DOHH2 (cell line): ENCODE data around the gene RFXANK.

Experiments
- H3F3A ChIP-seq: fragments of 200-600 bp; sonication (generic), shearing (Covaris generic); 2 replicates; pipeline ENCODE4 v1.6.0; 2016; ENCODE audit warnings: antibody characterized with exemption, mild to moderate bottlenecking; ENCODE audit not compliant: control insufficient read depth, insufficient read depth
- H3K27ac ChIP-seq: fragments of 200-600 bp; sonication (generic); 2 replicates; pipeline ENCODE4 v1.5.1; 2014; ENCODE audit warnings: low read depth, mild to moderate bottlenecking, low read length, moderate library complexity
- H3K27me3 ChIP-seq: fragments of 200-600 bp; sonication (generic); 2 replicates; pipeline ENCODE4 v1.6.1; 2014; ENCODE audit warnings: mild to moderate bottlenecking, low read length, mixed read lengths; ENCODE audit not compliant: control insufficient read depth
- H3K36me3 ChIP-seq: fragments of 200-600 bp; sonication (generic); 2 replicates; pipeline ENCODE4 v1.6.1; 2014; ENCODE audit warnings: mild to moderate bottlenecking, low read length, moderate library complexity, mixed read lengths; ENCODE audit not compliant: control insufficient read depth
- H3K4me1 ChIP-seq: fragments of 200-600 bp; sonication (generic); 2 replicates; pipeline ENCODE4 v1.6.1; 2014; ENCODE audit warnings: mild to moderate bottlenecking, low read length, mixed read lengths; ENCODE audit not compliant: control insufficient read depth
- H3K4me2 ChIP-seq: fragments of 200-600 bp; sonication (generic); 2 replicates; pipeline ENCODE4 v1.6.0; 2014; ENCODE audit warnings: mild to moderate bottlenecking, low read length, moderate library complexity
- H3K4me3 ChIP-seq: fragments of 200-600 bp; sonication (generic); 2 replicates; pipeline ENCODE4 v1.5.1; 2014; ENCODE audit warnings: mild to moderate bottlenecking, low read length, mixed read lengths
- H3K79me2 ChIP-seq: fragments of 200-600 bp; sonication (generic); 2 replicates; pipeline ENCODE4 v1.6.1; 2014; ENCODE audit warnings: mild to moderate bottlenecking, low read length, mixed read lengths; ENCODE audit not compliant: control insufficient read depth
- H3K9me2 ChIP-seq: fragments of 200-600 bp; sonication (generic); replicated peaks from 2 replicates; pipeline ENCODE4 v1.6.1; 2014; ENCODE audit warnings: mild to moderate bottlenecking, low read length, mixed read lengths; ENCODE audit not compliant: control insufficient read depth
- H3K9me3 ChIP-seq: fragments of 200-600 bp; sonication (generic); 2 replicates; pipeline ENCODE4 v1.6.1; 2014; ENCODE audit warnings: antibody characterized with exemption, low read length, mixed read lengths; ENCODE audit not compliant: control insufficient read depth, insufficient read depth
- H4K20me1 ChIP-seq: fragments of 200-600 bp; sonication (generic); 2 replicates; pipeline ENCODE4 v1.6.0; 2014; ENCODE audit warnings: low read depth, mild to moderate bottlenecking, antibody characterized with exemption, low read length, moderate library complexity; ENCODE audit not compliant: control insufficient read depth, insufficient read depth
- CTCF ChIP-seq: fragments of 200-600 bp; sonication (generic); IDR thresholded peaks from one replicate; pipeline ENCODE4 v1.5.1; 2014; ENCODE audit warnings: antibody characterized with exemption, mild to moderate bottlenecking, low read depth, low read length; ENCODE audit not compliant: poor library complexity, severe bottlenecking
- EZH2phosphoT487 ChIP-seq: fragments of 200-600 bp; sonication (generic); IDR thresholded peaks from 2 replicates; pipeline ENCODE4 v1.6.1; 2017; ENCODE audit warnings: borderline replicate concordance, mild to moderate bottlenecking, antibody characterized with exemption, low read length, moderate library complexity, mixed read lengths

Gene RFXANK

GRCh38 chr19:19236173-19236572 is 44.1 kb downstream of the RFXANK start:
- H3K4me2 ChIP-seq = no peak overlapping the region
- H4K20me1 ChIP-seq = no peaks in the 10 kb centered on the region
- H3K27ac ChIP-seq = no peak overlapping the region
- no peaks in the 10 kb centered on the region for H3K79me2 ChIP-seq
- no peak overlapping the region for H3K4me3 ChIP-seq
- TF ChIP-seq CTCF (no peak), EZH2phosphoT487 (no peak)
- no peaks in the 10 kb centered on the region for H3K36me3 ChIP-seq
- peaks cover 14% of the 10 kb centered on the region for H3K9me3 ChIP-seq
- H3K9me2 ChIP-seq = no peaks in the 10 kb centered on the region
- H3K4me1 ChIP-seq = no peaks in the 10 kb centered on the region
- no peaks in the 10 kb centered on the region for H3K27me3 ChIP-seq
- H3F3A ChIP-seq = no peaks in the 10 kb centered on the region

GRCh38 chr19:19238126-19238894 is 46.3 kb downstream of the RFXANK start:
- Histone ChIP-seq H3K4me3 (no peak overlapping the region), H4K20me1 (no peaks in the 10 kb centered on the region), H3K4me1 (no peaks in the 10 kb centered on the region), H3K9me3 (peaks cover 14% of the 10 kb centered on the region), H3K27ac (no peak overlapping the region), H3K36me3 (no peaks in the 10 kb centered on the region), H3K9me2 (no peaks in the 10 kb centered on the region), H3K4me2 (no peak overlapping the region), H3K79me2 (no peaks in the 10 kb centered on the region), H3F3A (no peaks in the 10 kb centered on the region), H3K27me3 (no peaks in the 10 kb centered on the region)
- TF ChIP-seq CTCF (no peak), EZH2phosphoT487 (no peak)

GRCh38 chr19:19239675-19240074 is 47.6 kb downstream of the RFXANK start:
- H3K27ac ChIP-seq = no peak overlapping the region
- no peaks in the 10 kb centered on the region for H3F3A ChIP-seq
- no peaks in the 10 kb centered on the region for H3K27me3 ChIP-seq
- no peaks in the 10 kb centered on the region for H3K9me2 ChIP-seq
- no peaks in the 10 kb centered on the region for H3K36me3 ChIP-seq
- H3K9me3 ChIP-seq = peaks cover 3% of the 10 kb centered on the region
- no peak overlapping the region for H3K4me3 ChIP-seq
- no peak for TF ChIP-seq EZH2phosphoT487
- TF ChIP-seq CTCF = no peak
- no peaks in the 10 kb centered on the region for H3K4me1 ChIP-seq
- no peak overlapping the region for H3K4me2 ChIP-seq
- no peaks in the 10 kb centered on the region for H4K20me1 ChIP-seq
- H3K79me2 ChIP-seq = no peaks in the 10 kb centered on the region
